ENCODE results near the gene CHAMP1.
"Not testable (repeated sequence)": the region's sequence is repeated elsewhere in the genome, so short reads cannot be mapped to it uniquely, and the experiment has no call there.

CHAMP1 gene

DNA sequence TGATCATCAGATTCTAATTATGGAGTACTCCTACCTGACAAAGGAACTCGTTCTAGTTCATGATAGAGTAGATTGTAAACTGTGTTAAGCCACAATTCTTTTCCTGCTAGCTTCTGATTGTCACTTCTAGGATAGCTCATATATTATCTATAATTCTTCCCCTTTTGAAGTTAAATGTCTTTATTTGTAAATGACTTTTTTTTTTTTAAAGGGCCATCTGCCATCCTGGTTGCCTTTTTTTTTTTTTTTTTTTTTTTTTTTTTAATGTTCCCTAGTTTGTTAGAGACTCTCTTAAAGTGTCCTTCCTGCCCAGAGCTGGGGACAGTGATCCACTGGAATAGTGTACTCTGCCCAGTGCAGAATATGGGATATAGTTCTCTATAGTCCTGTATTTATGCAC lies 4.3 kb downstream of the CHAMP1 start:
- Histone ChIP-seq H3K27ac (ENCODE audit: low read depth, low read length) (no peak overlapping the region), H3K4me1 (ENCODE audit: control insufficient read depth, insufficient read depth, low read length) (peaks cover 8% of the 10 kb centered on the region), H3K27me3 (ENCODE audit: control insufficient read depth, insufficient read depth, low read length) (no peaks in the 10 kb centered on the region), H3K36me3 (ENCODE audit: control insufficient read depth, insufficient read depth, low read length) (peaks cover 38% of the 10 kb centered on the region), H3K4me3 (ENCODE audit: low read depth, low read length) (no peak overlapping the region), H3K9ac (ENCODE audit: low read depth, low read length) (no peak overlapping the region), H3K9me3 (ENCODE audit: control insufficient read depth, insufficient read depth, low read length) (no peaks in the 10 kb centered on the region)

DNA sequence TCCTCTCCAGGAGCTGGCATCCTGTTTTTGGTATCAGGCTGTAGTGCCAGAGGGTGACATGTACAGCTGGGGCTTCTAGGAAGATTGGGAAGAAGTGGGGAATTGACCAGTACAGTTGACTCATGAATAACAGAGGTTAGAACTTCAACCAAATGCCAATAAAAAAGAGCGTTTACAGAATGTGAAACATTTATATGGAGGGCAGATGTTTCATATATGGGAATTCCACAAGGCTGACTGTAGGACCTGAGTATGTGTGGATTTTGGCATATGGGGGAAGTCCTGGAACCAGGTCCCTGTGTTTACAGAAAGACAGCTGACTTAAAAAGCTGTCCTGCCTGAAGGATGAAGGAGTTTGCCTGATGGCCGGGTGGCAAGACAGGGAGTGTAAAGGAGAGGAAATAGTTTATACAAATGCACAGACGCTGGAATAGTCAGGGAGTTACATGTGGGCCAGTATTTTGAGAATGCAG lies 5.2 kb downstream of the CHAMP1 start:
- Histone ChIP-seq H3K4me1 (ENCODE audit: control insufficient read depth, insufficient read depth, low read length) (peaks cover 5% of the 10 kb centered on the region), H3K27ac (ENCODE audit: low read depth, low read length) (no peak overlapping the region), H3K36me3 (ENCODE audit: control insufficient read depth, insufficient read depth, low read length) (peaks cover 46% of the 10 kb centered on the region), H3K9me3 (ENCODE audit: control insufficient read depth, insufficient read depth, low read length) (no peaks in the 10 kb centered on the region), H3K9ac (ENCODE audit: low read depth, low read length) (no peak overlapping the region), H3K4me3 (ENCODE audit: low read depth, low read length) (no peak overlapping the region), H3K27me3 (ENCODE audit: control insufficient read depth, insufficient read depth, low read length) (no peaks in the 10 kb centered on the region)

DNA sequence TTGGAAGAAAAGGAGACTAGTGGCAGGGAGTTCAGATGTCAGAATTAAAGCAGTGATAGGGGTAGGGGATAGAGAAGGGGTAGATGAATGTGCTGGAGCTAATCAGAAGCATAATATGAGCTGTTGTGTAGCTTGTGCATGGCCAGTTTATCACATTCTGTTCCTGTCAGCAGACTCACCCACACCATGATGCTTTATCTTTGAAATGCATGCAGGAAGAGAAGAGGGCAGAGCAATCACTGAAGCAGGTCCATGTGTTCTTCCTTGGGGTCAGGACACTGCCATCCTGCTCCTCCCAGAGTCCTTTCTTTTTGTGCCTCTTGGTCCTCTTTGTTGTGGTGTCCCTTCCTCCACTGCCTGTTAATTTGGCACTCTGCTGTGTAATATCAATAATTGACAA lies 5.8 kb downstream of the CHAMP1 start:
- Histone ChIP-seq H3K27ac (ENCODE audit: low read depth, low read length) (no peak overlapping the region), H3K4me1 (ENCODE audit: control insufficient read depth, insufficient read depth, low read length) (peaks cover 4% of the 10 kb centered on the region), H3K4me3 (ENCODE audit: low read depth, low read length) (no peak overlapping the region), H3K27me3 (ENCODE audit: control insufficient read depth, insufficient read depth, low read length) (no peaks in the 10 kb centered on the region), H3K9me3 (ENCODE audit: control insufficient read depth, insufficient read depth, low read length) (no peaks in the 10 kb centered on the region), H3K9ac (ENCODE audit: low read depth, low read length) (no peak overlapping the region), H3K36me3 (ENCODE audit: control insufficient read depth, insufficient read depth, low read length) (peaks cover 52% of the 10 kb centered on the region)

DNA sequence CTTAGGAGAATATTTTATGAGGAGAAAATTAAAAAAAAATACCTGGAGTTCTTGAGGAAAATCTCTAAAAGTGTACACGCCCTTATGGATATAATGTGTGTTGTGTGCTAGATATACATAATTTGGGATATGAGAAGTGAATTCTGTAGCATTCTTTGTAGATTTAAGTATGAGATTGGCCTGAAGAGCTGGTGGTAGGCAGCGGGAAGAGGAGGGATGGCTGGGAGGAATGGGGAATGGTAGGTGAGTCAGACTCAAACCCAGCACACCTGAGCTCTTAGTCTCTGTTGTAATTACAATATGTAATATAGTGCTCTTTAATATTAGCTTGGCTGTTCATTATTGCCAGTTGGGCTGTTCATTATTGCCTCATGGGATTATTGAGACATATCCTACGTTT lies 7.0 kb downstream of the CHAMP1 start:
- Histone ChIP-seq H3K9me3 (ENCODE audit: control insufficient read depth, insufficient read depth, low read length) (no peaks in the 10 kb centered on the region), H3K36me3 (ENCODE audit: control insufficient read depth, insufficient read depth, low read length) (peaks cover 64% of the 10 kb centered on the region), H3K4me1 (ENCODE audit: control insufficient read depth, insufficient read depth, low read length) (no peaks in the 10 kb centered on the region), H3K9ac (ENCODE audit: low read depth, low read length) (no peak overlapping the region), H3K4me3 (ENCODE audit: low read depth, low read length) (no peak overlapping the region), H3K27ac (ENCODE audit: low read depth, low read length) (no peak overlapping the region), H3K27me3 (ENCODE audit: control insufficient read depth, insufficient read depth, low read length) (no peaks in the 10 kb centered on the region)

DNA sequence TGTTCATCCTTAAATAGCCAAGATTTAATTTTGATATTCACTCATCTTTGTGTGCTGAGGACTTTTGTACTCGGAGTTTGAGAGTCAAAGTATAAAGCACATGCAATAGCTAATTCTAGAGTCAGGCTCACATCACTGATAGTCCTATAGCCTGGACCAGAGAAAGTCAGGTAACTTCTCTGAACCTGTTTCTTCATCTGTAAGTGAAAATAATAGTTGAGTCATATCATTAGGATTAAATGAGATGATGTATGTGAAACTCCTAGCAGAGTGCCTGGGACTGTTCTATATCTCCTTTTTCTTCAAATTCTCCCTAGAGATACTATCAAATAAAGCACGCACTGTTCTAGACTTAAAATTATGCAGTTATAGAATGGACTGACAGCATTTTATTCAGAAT lies 9.0 kb downstream of the CHAMP1 start:
- H3K36me3 ChIP-seq (ENCODE audit: control insufficient read depth, insufficient read depth, low read length): peaks cover 71% of the 10 kb centered on the region
- no peak overlapping the region for H3K4me3 ChIP-seq (ENCODE audit: low read depth, low read length)
- H3K9me3 ChIP-seq (ENCODE audit: control insufficient read depth, insufficient read depth, low read length): no peaks in the 10 kb centered on the region
- H3K9ac ChIP-seq (ENCODE audit: low read depth, low read length): no peak overlapping the region
- H3K4me1 ChIP-seq (ENCODE audit: control insufficient read depth, insufficient read depth, low read length): no peaks in the 10 kb centered on the region; the same call in 1 of the 2 replicates
- no peak overlapping the region for H3K27ac ChIP-seq (ENCODE audit: low read depth, low read length)
- H3K27me3 ChIP-seq (ENCODE audit: control insufficient read depth, insufficient read depth, low read length): no peaks in the 10 kb centered on the region

DNA sequence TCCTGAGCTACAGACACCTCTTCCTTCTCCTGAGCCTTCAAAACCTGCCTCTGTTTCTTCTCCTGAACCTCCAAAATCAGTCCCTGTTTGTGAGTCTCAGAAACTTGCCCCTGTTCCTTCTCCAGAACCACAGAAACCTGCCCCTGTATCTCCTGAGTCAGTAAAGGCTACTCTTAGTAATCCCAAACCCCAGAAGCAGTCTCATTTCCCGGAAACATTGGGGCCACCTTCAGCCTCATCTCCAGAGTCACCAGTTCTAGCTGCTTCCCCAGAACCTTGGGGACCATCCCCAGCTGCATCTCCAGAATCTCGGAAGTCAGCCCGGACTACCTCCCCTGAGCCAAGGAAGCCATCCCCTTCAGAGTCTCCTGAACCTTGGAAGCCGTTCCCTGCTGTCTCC lies 10.0 kb downstream of the CHAMP1 start:
- Histone ChIP-seq H3K27me3 (ENCODE audit: control insufficient read depth, insufficient read depth, low read length) (no peaks in the 10 kb centered on the region), H3K4me3 (ENCODE audit: low read depth, low read length) (no peak overlapping the region), H3K4me1 (ENCODE audit: control insufficient read depth, insufficient read depth, low read length) (no peaks in the 10 kb centered on the region; the same call in 1 of the 2 replicates), H3K36me3 (ENCODE audit: control insufficient read depth, insufficient read depth, low read length) (peaks cover 71% of the 10 kb centered on the region), H3K9me3 (ENCODE audit: control insufficient read depth, insufficient read depth, low read length) (no peaks in the 10 kb centered on the region), H3K9ac (ENCODE audit: low read depth, low read length) (no peak overlapping the region), H3K27ac (ENCODE audit: low read depth, low read length) (no peak overlapping the region)

DNA sequence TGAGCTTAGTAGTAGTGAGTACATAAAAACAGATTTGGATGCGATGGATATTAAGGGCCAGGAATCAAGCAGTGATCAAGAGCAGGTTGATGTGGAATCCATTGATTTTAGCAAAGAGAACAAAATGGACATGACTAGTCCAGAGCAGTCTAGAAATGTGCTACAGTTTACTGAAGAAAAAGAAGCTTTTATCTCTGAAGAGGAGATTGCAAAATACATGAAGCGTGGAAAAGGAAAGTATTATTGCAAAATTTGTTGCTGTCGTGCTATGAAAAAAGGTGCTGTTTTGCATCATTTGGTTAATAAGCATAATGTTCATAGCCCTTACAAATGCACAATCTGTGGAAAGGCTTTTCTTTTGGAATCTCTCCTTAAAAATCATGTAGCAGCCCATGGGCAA lies 11.4 kb downstream of the CHAMP1 start:
- Histone ChIP-seq H3K4me3 (ENCODE audit: low read depth, low read length) (no peak overlapping the region), H3K9me3 (ENCODE audit: control insufficient read depth, insufficient read depth, low read length) (no peaks in the 10 kb centered on the region), H3K9ac (ENCODE audit: low read depth, low read length) (no peak overlapping the region), H3K27ac (ENCODE audit: low read depth, low read length) (no peak overlapping the region), H3K27me3 (ENCODE audit: control insufficient read depth, insufficient read depth, low read length) (no peaks in the 10 kb centered on the region), H3K4me1 (ENCODE audit: control insufficient read depth, insufficient read depth, low read length) (no peaks in the 10 kb centered on the region; the same call in 1 of the 2 replicates), H3K36me3 (ENCODE audit: control insufficient read depth, insufficient read depth, low read length) (peaks cover 65% of the 10 kb centered on the region)

DNA sequence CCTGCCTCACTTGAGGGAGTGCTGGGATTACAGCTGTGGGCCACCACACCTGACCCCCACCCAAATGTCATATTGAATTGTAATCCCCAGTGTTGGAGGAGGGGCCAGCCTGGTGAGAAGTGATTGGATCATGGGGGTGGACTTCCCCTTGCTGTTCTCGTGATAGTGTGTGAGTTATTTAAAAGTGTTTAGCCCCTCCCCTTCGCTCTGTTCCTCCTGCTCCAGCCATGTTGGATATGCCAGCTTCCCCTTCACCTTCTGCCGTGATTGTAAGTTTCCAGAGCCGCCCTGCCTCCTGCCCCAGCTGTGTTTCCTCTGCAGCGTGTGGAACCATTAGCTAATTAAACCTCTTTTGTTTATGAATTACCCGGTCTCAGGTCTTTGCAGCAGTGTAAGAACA lies 13.7 kb downstream of the CHAMP1 start:
- no peak overlapping the region for H3K4me3 ChIP-seq (ENCODE audit: low read depth, low read length)
- no peak overlapping the region for H3K9ac ChIP-seq (ENCODE audit: low read depth, low read length)
- H3K9me3 ChIP-seq (ENCODE audit: control insufficient read depth, insufficient read depth, low read length): no peaks in the 10 kb centered on the region
- no peaks in the 10 kb centered on the region for H3K27me3 ChIP-seq (ENCODE audit: control insufficient read depth, insufficient read depth, low read length)
- H3K36me3 ChIP-seq (ENCODE audit: control insufficient read depth, insufficient read depth, low read length): peaks cover 43% of the 10 kb centered on the region
- no peaks in the 10 kb centered on the region; the same call in 1 of the 2 replicates for H3K4me1 ChIP-seq (ENCODE audit: control insufficient read depth, insufficient read depth, low read length)
- no peak overlapping the region for H3K27ac ChIP-seq (ENCODE audit: low read depth, low read length)

DNA sequence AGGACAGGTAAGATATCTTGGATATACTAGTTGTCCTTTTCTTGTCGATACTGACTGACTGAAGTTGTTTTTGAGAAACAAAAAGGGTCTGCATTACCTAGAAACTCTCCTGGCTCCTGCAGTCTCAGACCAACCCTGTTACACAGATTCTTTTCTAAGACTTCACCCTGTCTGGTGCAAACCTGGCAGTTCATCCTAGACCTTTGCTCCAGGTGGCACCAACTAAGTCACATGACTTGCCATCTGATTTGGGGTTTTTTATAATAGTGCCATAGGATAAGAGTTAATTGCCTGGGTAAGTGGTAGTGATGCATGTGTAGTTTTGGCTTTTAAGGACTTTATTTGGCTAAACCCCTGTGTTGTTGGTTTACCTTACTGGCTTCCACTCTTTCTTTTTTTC lies 14.3 kb downstream of the CHAMP1 start:
- Histone ChIP-seq H3K4me3 (ENCODE audit: low read depth, low read length) (no peak overlapping the region), H3K4me1 (ENCODE audit: control insufficient read depth, insufficient read depth, low read length) (peaks cover 3% of the 10 kb centered on the region; the same call in 1 of the 2 replicates), H3K36me3 (ENCODE audit: control insufficient read depth, insufficient read depth, low read length) (peaks cover 37% of the 10 kb centered on the region), H3K27ac (ENCODE audit: low read depth, low read length) (no peak overlapping the region), H3K9ac (ENCODE audit: low read depth, low read length) (no peak overlapping the region), H3K9me3 (ENCODE audit: control insufficient read depth, insufficient read depth, low read length) (no peaks in the 10 kb centered on the region), H3K27me3 (ENCODE audit: control insufficient read depth, insufficient read depth, low read length) (no peaks in the 10 kb centered on the region)

DNA sequence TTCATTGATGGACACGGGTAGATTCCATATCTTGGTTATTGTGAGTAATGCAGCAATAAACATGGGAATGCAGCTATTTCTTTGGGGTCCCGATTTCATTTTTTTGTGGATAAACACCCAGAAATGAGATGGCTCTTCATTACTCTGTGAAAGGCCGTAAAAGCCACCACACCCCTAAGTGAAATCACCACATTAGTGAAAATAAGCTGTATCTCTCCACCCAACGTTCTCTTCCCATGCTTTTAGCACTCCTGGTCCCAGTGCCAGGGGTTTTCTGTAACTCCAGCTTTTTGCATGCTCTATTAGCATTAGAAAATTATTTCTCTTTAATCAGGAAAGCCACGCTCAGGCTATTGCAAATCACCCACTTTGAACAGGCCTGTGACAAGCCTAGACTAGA lies 15.8 kb downstream of the CHAMP1 start:
- H3K9me3 ChIP-seq (ENCODE audit: control insufficient read depth, insufficient read depth, low read length): no peaks in the 10 kb centered on the region
- H3K4me1 ChIP-seq (ENCODE audit: control insufficient read depth, insufficient read depth, low read length): peaks cover 7% of the 10 kb centered on the region; the same call in 1 of the 2 replicates
- H3K9ac ChIP-seq (ENCODE audit: low read depth, low read length): no peak overlapping the region
- no peaks in the 10 kb centered on the region for H3K27me3 ChIP-seq (ENCODE audit: control insufficient read depth, insufficient read depth, low read length)
- H3K36me3 ChIP-seq (ENCODE audit: control insufficient read depth, insufficient read depth, low read length): peaks cover 22% of the 10 kb centered on the region
- no peak overlapping the region for H3K4me3 ChIP-seq (ENCODE audit: low read depth, low read length)
- no peak overlapping the region for H3K27ac ChIP-seq (ENCODE audit: low read depth, low read length)

DNA sequence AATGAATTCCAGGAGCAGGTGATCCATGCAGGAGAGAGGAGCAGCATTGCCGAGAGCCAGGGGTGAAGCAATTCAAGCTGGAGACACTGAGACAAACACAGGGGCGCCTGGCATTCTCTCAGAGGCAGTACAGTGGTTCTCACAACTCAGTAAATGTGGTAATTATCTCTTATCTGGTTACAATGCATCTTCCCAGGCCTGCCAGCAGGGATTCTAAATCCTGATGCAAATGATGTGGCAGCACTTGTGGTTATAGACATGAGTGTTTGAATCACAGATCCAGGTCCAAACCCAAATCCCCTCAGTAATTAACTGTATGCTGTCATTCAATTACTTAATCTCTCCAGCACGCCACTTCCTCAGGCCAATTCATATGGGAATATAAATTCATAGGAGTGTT lies 19.6 kb downstream of the CHAMP1 start:
- not testable (repeated sequence) for H3K9me3 ChIP-seq (ENCODE audit: control insufficient read depth, insufficient read depth, low read length); H3K36me3 ChIP-seq (ENCODE audit: control insufficient read depth, insufficient read depth, low read length); H3K27me3 ChIP-seq (ENCODE audit: control insufficient read depth, insufficient read depth, low read length); H3K4me1 ChIP-seq (ENCODE audit: control insufficient read depth, insufficient read depth, low read length); H3K9ac ChIP-seq (ENCODE audit: low read depth, low read length); H3K27ac ChIP-seq (ENCODE audit: low read depth, low read length); H3K4me3 ChIP-seq (ENCODE audit: low read depth, low read length)
